ENCODE measurements around the gene AHSP.
"Not testable (repeated sequence)": the region's sequence is repeated elsewhere in the genome, so short reads cannot be mapped to it uniquely, and the experiment has no call there.

The AHSP gene

GRCh38 chr16:31527734-31528274 lies at the start of gene AHSP:
TSS of gene AHSP (plus strand) at chr16:31527900. CDS start at chr16:31528140, 240 bp downstream.
- no peak for DNase-seq

GRCh38 chr16:31478956-31479355 lies 48.7 kb upstream of the AHSP start:
- no peak for DNase-seq

- DNase-seq, result no peak
Measured at GRCh38 chr16:31479751-31480150, 47.9 kb upstream of the AHSP start.

- DNase-seq, result peak; percentile 33
Measured at GRCh38 chr16:31480851-31481536, 46.7 kb upstream of the AHSP start.

GRCh38 chr16:31483081-31483480 lies 44.6 kb upstream of the AHSP start, which contains the start of gene SLC5A2:
TSS of gene SLC5A2 (plus strand) at chr16:31483123. CDS start at chr16:31483137, 14 bp downstream.
- no peak for DNase-seq

- not testable (repeated sequence) for DNase-seq
Measured at GRCh38 chr16:31484048-31484447, 43.7 kb upstream of the AHSP start.

- DNase-seq, result no peak
Measured at GRCh38 chr16:31484491-31485171, 43.1 kb upstream of the AHSP start.

GRCh38 chr16:31485571-31485970 lies 42.1 kb upstream of the AHSP start:
- DNase-seq, result no peak

GRCh38 chr16:31486045-31486444 lies 41.7 kb upstream of the AHSP start:
- no peak for DNase-seq

GRCh38 chr16:31487071-31487719 lies 40.5 kb upstream of the AHSP start:
- DNase-seq, result no peak

- no peak for DNase-seq
Measured at GRCh38 chr16:31487720-31488467, 39.8 kb upstream of the AHSP start.

- DNase-seq, result no peak
Measured at GRCh38 chr16:31488468-31489297, 39.0 kb upstream of the AHSP start.

GRCh38 chr16:31489298-31489564 lies 38.5 kb upstream of the AHSP start:
- DNase-seq, result no peak

GRCh38 chr16:31489616-31490584 lies 37.8 kb upstream of the AHSP start:
- no peak for DNase-seq

GRCh38 chr16:31491778-31492418 lies 35.8 kb upstream of the AHSP start:
- DNase-seq, result no peak

- DNase-seq, result no peak
Measured at GRCh38 chr16:31493506-31494125, 34.1 kb upstream of the AHSP start.

- no peak for DNase-seq
Measured at GRCh38 chr16:31496670-31497069, 31.0 kb upstream of the AHSP start.

- no peak for DNase-seq
Measured at GRCh38 chr16:31498493-31498892, 29.2 kb upstream of the AHSP start.

- DNase-seq, result no peak
Measured at GRCh38 chr16:31499928-31500327, 27.8 kb upstream of the AHSP start.
